Measurements from ENCODE around the gene FILIP1.

DNA sequence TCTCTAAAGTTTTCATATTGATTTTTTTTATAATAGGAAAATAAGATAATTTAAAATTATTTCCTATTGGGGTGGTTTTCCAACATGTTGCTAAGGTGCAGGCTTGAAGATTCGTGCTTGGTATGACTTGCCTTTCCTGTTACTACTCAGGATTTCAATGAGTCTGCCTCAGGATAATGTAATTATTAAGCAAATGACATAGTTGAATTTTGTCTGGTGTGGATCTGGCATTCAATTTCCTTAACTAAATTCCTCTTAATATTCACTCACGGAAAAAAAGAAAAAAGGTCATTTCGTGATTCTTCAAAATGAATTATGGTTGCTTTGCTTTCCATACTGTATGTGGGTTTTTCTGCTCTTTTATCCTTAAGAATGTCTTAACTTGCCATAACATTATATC lies 9.3 kb upstream of the FILIP1 start:
- TF ChIP-seq, protein P1, sequence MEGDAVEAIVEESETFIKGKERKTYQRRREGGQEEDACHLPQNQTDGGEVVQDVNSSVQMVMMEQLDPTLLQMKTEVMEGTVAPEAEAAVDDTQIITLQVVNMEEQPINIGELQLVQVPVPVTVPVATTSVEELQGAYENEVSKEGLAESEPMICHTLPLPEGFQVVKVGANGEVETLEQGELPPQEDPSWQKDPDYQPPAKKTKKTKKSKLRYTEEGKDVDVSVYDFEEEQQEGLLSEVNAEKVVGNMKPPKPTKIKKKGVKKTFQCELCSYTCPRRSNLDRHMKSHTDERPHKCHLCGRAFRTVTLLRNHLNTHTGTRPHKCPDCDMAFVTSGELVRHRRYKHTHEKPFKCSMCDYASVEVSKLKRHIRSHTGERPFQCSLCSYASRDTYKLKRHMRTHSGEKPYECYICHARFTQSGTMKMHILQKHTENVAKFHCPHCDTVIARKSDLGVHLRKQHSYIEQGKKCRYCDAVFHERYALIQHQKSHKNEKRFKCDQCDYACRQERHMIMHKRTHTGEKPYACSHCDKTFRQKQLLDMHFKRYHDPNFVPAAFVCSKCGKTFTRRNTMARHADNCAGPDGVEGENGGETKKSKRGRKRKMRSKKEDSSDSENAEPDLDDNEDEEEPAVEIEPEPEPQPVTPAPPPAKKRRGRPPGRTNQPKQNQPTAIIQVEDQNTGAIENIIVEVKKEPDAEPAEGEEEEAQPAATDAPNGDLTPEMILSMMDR (IDR thresholded peaks at IDR 0.05): no peak
- no peak for TF ChIP-seq POLR2A (IDR thresholded peaks at IDR 0.05)
- TF ChIP-seq EP300 (IDR thresholded peaks at IDR 0.05): no peak
- no peak for TF ChIP-seq POLR2AphosphoS5 (IDR thresholded peaks at IDR 0.05)

All from upper lobe of left lung (tissue), 4 donors.